Measurements from ENCODE around the gene HMOX1.

The HMOX1 gene

DNA sequence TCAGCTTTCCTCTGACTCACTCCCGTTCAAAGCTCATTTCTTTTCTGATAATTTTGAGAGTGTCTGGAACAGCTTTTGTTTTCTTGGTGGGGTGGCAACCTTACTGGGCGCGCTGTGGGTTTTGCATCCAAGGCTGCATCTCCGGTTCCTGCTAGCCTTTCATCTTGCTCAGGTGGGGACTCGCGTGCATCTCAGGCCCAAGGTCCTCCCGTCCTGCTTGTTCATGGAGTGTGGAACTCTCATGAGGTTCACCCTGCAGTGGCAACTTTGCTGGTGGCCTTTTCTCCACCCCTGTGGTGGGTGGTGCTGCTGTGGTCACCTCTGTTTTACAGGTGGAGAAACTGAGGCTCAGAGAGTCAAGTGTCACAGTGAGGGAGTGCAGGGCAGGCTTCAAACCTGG lies 44.6 kb downstream of the HMOX1 start:
- Histone ChIP-seq H3K79me2 (ENCODE audit: control insufficient read depth, low read length) (peaks cover 9% of the 10 kb centered on the region), H4K20me1 (ENCODE audit: control insufficient read depth, insufficient read depth, low read depth, low read length) (peaks cover 6% of the 10 kb centered on the region; the same call in 1 of the 2 replicates), H3K4me3 (ENCODE audit: low read length) (no peak overlapping the region), H3K9me3 (ENCODE audit: control insufficient read depth, insufficient read depth, low read length) (no peaks in the 10 kb centered on the region), H3K27me3 (ENCODE audit: control insufficient read depth, low read length) (no peaks in the 10 kb centered on the region), H3K27ac (ENCODE audit: low read depth, low read length) (no peak overlapping the region), H3K36me3 (ENCODE audit: control insufficient read depth, low read length) (peaks cover 81% of the 10 kb centered on the region), H3F3A (ENCODE audit: control insufficient read depth, insufficient read depth) (peaks cover 18% of the 10 kb centered on the region), H3K9me2 (replicated peaks; ENCODE audit: control insufficient read depth, low read length) (no peaks in the 10 kb centered on the region), H3K4me2 (ENCODE audit: low read length) (no peak overlapping the region), H3K4me1 (ENCODE audit: control insufficient read depth, low read length) (no peaks in the 10 kb centered on the region)
- TF ChIP-seq EZH2phosphoT487 (IDR thresholded peaks at IDR 0.05; ENCODE audit: borderline replicate concordance, low read length) = no peak
- TF ChIP-seq, protein P1, sequence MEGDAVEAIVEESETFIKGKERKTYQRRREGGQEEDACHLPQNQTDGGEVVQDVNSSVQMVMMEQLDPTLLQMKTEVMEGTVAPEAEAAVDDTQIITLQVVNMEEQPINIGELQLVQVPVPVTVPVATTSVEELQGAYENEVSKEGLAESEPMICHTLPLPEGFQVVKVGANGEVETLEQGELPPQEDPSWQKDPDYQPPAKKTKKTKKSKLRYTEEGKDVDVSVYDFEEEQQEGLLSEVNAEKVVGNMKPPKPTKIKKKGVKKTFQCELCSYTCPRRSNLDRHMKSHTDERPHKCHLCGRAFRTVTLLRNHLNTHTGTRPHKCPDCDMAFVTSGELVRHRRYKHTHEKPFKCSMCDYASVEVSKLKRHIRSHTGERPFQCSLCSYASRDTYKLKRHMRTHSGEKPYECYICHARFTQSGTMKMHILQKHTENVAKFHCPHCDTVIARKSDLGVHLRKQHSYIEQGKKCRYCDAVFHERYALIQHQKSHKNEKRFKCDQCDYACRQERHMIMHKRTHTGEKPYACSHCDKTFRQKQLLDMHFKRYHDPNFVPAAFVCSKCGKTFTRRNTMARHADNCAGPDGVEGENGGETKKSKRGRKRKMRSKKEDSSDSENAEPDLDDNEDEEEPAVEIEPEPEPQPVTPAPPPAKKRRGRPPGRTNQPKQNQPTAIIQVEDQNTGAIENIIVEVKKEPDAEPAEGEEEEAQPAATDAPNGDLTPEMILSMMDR (IDR thresholded peaks at IDR 0.05; ENCODE audit: low read depth, low read length, poor library complexity, severe bottlenecking) = no peak

DNA sequence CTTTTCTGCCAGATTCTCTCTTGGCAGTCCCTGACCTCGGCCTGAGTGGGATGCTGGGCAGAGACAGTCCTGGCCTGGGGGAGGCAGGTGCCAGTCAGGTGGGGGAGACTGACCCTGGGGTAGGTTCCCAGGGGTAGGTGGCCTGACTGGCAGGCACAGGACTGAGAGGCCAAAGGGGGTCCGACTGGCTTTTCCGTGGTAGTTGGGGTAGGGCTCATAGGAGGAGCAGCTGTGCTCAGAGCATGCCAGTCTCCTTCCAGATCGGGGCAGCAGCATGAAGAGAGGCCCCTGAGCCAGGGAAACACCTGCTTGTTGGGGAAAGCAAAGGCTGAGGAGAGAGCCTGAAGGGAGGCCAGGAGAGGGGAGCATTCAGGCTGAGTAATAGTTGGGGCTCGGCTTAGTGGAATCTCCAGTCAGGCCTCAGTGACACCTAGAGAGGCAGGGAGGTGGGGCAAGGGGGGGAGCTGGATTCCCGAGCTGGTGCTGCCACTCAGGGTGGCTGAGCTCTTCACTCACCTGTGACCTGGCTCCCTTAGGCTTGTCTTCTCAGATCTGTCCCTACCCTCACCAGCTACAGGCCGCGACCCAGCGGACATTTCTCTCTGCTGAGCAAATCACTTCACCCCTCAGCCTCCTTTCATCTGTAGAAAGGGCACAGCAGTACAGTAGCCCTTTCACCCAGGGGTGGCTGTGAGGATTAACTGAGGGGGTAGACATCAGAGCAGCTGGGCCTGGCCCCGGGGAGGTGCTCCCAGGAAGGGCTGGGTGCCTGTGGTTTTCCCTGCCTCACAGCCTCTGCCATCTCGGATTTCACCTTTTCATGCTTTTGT lies 45.3 kb downstream of the HMOX1 start:
- Histone ChIP-seq H4K20me1 (ENCODE audit: control insufficient read depth, insufficient read depth, low read depth, low read length) (peaks cover 6% of the 10 kb centered on the region; the same call in 1 of the 2 replicates), H3K4me2 (ENCODE audit: low read length) (no peak overlapping the region), H3F3A (ENCODE audit: control insufficient read depth, insufficient read depth) (peaks cover 18% of the 10 kb centered on the region), H3K9me3 (ENCODE audit: control insufficient read depth, insufficient read depth, low read length) (no peaks in the 10 kb centered on the region), H3K4me3 (ENCODE audit: low read length) (no peak overlapping the region), H3K9me2 (replicated peaks; ENCODE audit: control insufficient read depth, low read length) (no peaks in the 10 kb centered on the region), H3K36me3 (ENCODE audit: control insufficient read depth, low read length) (peaks cover 81% of the 10 kb centered on the region), H3K27me3 (ENCODE audit: control insufficient read depth, low read length) (no peaks in the 10 kb centered on the region), H3K4me1 (ENCODE audit: control insufficient read depth, low read length) (no peaks in the 10 kb centered on the region), H3K79me2 (ENCODE audit: control insufficient read depth, low read length) (peaks cover 9% of the 10 kb centered on the region), H3K27ac (ENCODE audit: low read depth, low read length) (no peak overlapping the region)
- TF ChIP-seq EZH2phosphoT487 (IDR thresholded peaks at IDR 0.05; ENCODE audit: borderline replicate concordance, low read length) = no peak
- TF ChIP-seq, protein P1 (IDR thresholded peaks at IDR 0.05; ENCODE audit: low read depth, low read length, poor library complexity, severe bottlenecking) = no peak

DNA sequence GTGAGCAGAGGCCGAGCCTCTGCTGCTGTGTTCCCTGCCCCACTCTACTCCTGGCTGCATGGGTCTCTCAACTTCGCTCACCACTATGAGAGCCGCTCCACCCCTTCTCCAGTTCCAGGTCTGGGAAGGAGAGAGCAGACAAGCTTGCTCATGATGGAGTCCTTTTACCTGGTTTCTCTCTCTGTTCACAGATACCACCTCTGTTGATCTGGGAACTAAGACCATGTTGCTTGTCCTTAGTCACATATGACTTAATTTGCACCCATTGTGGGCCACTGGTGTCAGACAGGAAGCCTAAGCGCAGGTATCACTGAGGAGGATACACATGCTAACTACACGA lies 45.9 kb downstream of the HMOX1 start:
- H3K4me2 ChIP-seq (ENCODE audit: low read length) = no peak overlapping the region
- H3K27me3 ChIP-seq (ENCODE audit: control insufficient read depth, low read length) = no peaks in the 10 kb centered on the region
- H3K36me3 ChIP-seq (ENCODE audit: control insufficient read depth, low read length) = peaks cover 81% of the 10 kb centered on the region

More for the DNA sequence above, 45.9 kb downstream of the HMOX1 start:
- no peaks in the 10 kb centered on the region for H3K9me3 ChIP-seq (ENCODE audit: control insufficient read depth, insufficient read depth, low read length)
- peaks cover 18% of the 10 kb centered on the region for H3F3A ChIP-seq (ENCODE audit: control insufficient read depth, insufficient read depth)
- TF ChIP-seq EZH2phosphoT487 (IDR thresholded peaks at IDR 0.05; ENCODE audit: borderline replicate concordance, low read length) = no peak
- TF ChIP-seq, protein P1 (IDR thresholded peaks at IDR 0.05; ENCODE audit: low read depth, low read length, poor library complexity, severe bottlenecking) = no peak
- H3K27ac ChIP-seq (ENCODE audit: low read depth, low read length) = no peak overlapping the region
- H3K79me2 ChIP-seq (ENCODE audit: control insufficient read depth, low read length) = peaks cover 13% of the 10 kb centered on the region
- H3K4me3 ChIP-seq (ENCODE audit: low read length) = no peak overlapping the region
- peaks cover 6% of the 10 kb centered on the region; the same call in 1 of the 2 replicates for H4K20me1 ChIP-seq (ENCODE audit: control insufficient read depth, insufficient read depth, low read depth, low read length)
- H3K4me1 ChIP-seq (ENCODE audit: control insufficient read depth, low read length) = no peaks in the 10 kb centered on the region
- H3K9me2 ChIP-seq (replicated peaks; ENCODE audit: control insufficient read depth, low read length) = no peaks in the 10 kb centered on the region

Measured in DOHH2 (cell line).